Stimulated activated naive CD4-positive, alpha-beta T cell treated with Interleukin-2 at 50 U/mL for 16 hours (primary cell): Measurements from ENCODE around the gene TTC33.
"Not testable (repeated sequence)": the region's sequence is repeated elsewhere in the genome, so short reads cannot be mapped to it uniquely, and the experiment has no call there.

Experiments
- DNase-seq: peaks from one replicate; lab custom pipeline; 2025; lab: John Stamatoyannopoulos, UW

TTC33 gene

GRCh38 chr5:40653221-40654022, 102.3 kb downstream of the TTC33 start:
- DNase-seq = no peak

GRCh38 chr5:40652441-40653220, 103.1 kb downstream of the TTC33 start:
- no peak for DNase-seq

DNA sequence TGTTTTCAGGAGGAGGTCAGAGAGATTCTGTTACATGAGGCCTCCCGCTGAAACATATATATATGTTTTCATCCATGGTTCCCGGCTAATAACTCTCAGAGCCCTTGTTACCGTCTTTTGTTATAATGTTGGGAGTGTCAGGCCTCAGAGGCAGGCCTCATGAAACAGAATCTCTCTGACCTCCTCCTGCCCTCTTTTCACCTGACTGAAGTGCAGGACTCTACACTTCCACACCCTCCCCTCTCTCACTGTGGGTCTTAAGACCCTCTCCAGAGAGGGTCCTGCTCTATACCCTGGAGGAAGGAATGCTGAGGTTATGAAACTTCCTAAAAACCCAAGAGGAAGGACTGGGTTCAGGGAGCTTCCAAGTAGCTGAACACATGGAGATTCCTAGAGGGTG, 104.6 kb downstream of the TTC33 start:
- no peak for DNase-seq

- DNase-seq = no peak
These were observed 106.2 kb downstream of the TTC33 start for GRCh38 chr5:40649463-40650030.

- no peak for DNase-seq
These were observed 107.6 kb downstream of the TTC33 start for GRCh38 chr5:40648150-40648549.

DNA sequence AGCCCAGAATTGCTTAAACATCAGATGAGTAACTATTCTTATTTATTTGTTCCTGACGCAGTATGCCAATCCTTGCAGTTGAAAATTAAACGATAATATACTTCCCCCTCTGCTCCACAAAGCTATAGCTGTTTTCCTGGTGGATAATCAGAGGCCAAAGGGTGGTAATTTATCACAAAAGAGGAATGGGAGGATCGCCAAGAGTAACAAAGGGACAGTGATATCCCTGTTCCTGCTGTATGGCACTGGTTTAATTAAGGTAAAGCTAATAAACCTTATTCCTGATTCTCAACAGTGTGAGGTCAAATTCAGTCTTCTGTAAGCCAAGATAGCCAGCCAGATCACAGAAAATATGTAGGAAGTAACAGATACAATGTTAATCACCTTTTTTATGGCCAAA, 109.5 kb downstream of the TTC33 start:
- DNase-seq = no peak

DNA sequence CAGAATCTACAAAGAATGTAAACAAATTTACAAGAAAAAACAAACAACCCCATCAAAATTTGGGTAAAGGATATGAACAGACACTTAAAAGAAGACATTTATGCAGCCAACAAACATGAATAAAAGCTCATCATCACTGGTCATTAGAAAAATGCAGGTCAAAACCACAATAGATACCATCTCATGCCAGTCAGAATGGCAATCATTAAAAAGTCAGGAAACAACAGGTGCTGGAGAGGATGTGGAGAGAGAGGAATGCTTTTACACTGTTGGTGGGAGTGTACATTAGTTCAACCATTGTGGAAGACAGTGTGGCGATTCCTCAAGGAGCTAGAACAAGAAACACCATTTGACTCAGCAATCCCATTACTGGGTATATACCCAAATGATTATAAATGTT, 116.2 kb downstream of the TTC33 start:
- DNase-seq = not testable (repeated sequence)

DNA sequence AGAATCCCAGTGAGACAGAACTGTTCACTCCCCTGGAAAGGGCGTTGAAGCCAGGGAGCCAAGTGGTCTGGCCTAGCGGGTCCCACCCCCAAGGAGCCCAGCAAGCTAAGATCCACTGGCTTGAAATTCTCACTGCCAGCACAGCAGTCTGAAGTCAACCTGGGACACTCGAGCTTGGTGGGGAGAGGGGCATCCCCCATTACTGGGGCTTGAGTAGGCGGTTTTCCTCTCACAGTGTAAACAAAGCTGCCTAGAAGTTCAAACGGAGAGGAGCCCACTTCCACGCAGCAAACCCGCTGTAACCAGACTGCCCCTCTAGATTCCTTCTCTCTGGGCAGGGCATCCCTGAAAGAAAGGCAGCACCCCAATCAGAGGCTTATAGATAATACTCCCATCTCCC, 121.2 kb downstream of the TTC33 start:
- DNase-seq = no peak

GRCh38 chr5:40634154-40634553, 121.6 kb downstream of the TTC33 start:
- DNase-seq = no peak

GRCh38 chr5:40631236-40631635, 124.5 kb downstream of the TTC33 start:
- DNase-seq = no peak

GRCh38 chr5:40630126-40630525, 125.6 kb downstream of the TTC33 start:
- no peak for DNase-seq

DNA sequence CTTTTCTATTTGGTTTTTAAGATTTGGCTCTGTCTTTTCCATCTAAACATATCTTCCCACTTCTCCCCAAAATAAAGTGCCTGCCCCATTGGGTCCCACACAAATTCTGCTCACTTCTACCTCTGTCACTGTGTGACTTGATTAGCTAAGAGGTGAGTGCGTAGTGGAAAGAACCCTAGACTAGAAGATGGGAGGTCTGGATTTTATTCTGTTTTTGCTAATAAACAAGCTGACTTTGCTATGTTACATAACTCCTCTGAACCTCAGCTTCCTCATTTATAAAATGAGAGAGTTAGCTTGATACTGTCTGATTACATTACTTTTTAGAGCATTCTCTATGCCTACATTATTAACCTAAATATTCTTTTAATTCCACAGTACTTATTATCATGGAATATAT, 127.4 kb downstream of the TTC33 start:
- no peak for DNase-seq

GRCh38 chr5:40627706-40628105, 128.1 kb downstream of the TTC33 start:
- no peak for DNase-seq

GRCh38 chr5:40626801-40627200, 129.0 kb downstream of the TTC33 start:
- DNase-seq = no peak

- no peak for DNase-seq
These were observed 132.0 kb downstream of the TTC33 start for GRCh38 chr5:40623480-40624420.

GRCh38 chr5:40622463-40623252, 133.1 kb downstream of the TTC33 start:
- DNase-seq = no peak

DNA sequence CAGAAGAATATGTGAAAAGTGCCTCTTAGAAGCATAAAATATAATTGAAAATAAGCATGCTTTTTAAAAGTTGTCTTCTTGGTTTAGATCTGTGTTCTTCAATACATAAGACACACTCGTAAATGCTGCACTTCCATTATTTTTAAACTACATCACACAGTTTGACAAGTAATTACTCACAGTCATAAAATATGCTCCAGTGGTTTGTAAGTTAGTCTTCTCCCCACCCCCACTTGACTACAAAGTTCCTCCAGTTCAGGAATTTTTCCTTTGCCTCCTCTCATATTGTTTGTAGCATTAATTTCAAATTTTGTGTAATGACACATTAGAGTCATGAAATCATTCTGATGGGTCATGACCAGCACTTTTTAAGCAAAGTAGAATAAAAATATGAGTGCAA, 136.3 kb downstream of the TTC33 start:
- DNase-seq = no peak

DNA sequence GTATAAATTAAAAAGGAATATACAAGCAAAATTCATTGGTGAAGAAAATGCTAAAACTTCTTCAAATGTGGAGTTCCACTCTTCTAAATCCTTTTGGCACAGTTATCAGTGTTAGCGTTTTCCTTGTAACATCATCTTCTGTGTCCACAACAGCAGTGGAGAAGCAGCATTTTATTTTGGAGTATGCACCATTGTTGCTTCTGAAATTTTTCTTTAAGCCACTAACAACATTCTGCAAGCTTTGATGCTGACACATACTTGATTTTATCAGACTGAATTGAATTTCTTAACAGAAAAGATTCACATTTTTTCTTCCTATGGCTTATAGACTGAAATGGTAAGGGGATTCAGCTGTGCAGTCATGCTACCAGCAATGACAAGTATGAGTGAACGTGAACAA, 136.8 kb downstream of the TTC33 start:
- no peak for DNase-seq

GRCh38 chr5:40616781-40617180, 139.0 kb downstream of the TTC33 start:
- no peak for DNase-seq

DNA sequence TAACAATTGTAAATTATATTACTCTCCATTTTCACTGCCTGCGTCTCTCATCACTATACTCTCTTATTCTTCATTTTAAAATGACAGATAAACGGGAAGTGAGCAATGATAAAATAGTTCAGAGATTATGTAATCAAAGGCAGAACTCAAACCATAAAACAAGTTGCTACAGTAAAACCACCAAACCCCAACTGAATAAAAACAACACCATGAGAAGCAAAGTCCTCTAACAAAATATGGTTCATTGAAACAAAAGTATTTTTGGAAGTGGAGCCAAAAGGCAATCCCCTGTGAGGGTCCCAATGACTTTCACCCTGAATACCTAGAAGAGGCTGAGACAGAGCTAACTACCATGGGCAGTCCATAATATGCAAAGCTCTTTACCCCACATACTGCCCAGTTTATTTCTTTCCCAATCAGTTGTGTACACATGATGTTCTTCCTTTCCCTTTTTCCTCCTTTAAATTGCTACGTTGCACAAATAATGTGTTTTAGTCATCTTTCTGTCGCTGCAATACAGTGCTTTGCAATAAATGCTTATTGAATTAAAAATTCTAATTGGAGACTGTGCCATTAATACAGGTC, 140.1 kb downstream of the TTC33 start:
- no peak for DNase-seq
